Limb (tissue), 2 donors: Measurements from ENCODE around the gene ALOX12B.
"Not testable (repeated sequence)": the region's sequence is repeated elsewhere in the genome, so short reads cannot be mapped to it uniquely, and the experiment has no call there.

Experiments
- DNase-seq, 2 donors: peaks; one replicate each; pipeline ENCODE4 v3.0.0-alpha.2; 2016; ENCODE audit errors: extremely low spot score in 2 of 2

The ALOX12B gene

DNA sequence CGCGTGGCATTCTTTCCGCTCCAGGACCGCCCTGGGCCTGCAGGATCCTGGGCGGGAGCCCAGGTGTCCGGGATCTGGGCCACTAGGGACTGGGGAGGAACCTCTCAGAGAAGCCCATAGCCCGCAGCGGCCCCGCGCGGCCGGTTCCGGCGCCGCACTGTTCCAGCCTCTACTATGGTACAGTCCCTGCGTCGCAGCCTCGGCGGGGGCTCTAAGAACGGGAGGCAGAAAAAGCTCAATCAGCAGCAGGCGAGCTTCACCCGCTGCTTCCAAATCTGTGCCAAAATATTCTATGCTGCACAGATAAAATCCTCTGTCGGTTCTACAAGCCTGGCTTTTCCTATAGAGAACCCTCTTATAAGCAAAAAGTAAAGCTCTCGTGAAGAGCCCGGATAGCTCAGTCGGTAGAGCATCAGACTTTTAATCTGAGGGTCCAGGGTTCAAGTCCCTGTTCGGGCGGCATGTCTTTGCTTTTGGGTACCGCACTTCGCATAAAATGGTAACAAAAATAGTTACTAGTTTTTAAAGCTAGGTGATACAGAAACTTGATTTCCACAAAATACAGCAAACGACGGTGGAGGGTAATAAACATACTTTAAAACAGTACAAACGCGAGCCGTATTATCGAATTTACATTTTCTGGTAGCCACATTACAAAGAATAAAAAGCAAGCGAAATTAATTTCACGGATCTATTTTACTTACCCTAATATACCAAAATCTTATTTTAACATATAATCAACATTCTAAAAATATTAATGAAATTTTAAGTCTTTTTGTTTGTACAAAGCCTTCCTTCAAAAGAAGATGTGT is 31.5 kb upstream of the ALOX12B start:
- DNase-seq, result peak; percentile 90 to 92

DNA sequence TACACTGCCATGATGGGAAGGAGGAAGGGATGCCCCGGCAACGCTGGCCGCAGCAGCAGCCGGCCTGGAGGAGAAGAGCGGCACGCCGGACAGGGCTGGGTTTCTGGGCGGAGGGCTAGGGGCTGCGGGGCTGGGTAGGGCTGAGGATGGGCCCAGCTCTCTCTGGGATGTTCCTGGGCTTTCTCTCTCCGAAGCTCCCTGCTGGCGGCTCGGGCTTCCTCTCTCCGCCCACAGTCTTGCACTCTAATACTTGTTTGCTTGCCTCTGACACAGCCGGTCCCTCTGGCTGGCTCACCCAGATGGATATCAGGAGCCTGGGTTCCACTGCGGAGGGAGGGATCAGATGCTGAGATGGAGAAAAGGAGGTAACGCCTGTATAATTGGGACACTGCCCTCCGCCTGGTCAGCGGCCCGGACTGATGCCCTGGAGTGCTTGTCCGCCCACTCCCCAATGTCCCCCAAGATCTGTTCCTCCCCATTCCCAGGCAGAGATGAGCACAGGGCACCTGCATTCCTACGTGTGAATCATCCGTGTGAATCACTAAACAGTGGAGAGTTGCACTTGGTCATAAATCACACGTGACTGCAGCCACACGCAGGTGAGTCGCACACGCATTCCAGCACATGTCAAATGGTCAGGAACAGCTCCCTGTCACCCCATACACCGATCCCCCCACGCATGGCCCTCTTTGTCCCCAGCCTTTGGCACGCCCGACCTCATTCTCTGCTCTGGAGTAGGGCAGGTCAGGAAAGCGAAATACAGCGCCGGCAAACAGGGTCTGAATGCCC is 30.7 kb upstream of the ALOX12B start, which contains the start of gene ALOXE3:
Gene ALOXE3 (minus strand): TSS at position 535 of the 789 bp plus-strand sequence. CDS start 524 bp downstream, at position 11.
- DNase-seq, result peak in 1 of 2 donors; percentile 53

DNA sequence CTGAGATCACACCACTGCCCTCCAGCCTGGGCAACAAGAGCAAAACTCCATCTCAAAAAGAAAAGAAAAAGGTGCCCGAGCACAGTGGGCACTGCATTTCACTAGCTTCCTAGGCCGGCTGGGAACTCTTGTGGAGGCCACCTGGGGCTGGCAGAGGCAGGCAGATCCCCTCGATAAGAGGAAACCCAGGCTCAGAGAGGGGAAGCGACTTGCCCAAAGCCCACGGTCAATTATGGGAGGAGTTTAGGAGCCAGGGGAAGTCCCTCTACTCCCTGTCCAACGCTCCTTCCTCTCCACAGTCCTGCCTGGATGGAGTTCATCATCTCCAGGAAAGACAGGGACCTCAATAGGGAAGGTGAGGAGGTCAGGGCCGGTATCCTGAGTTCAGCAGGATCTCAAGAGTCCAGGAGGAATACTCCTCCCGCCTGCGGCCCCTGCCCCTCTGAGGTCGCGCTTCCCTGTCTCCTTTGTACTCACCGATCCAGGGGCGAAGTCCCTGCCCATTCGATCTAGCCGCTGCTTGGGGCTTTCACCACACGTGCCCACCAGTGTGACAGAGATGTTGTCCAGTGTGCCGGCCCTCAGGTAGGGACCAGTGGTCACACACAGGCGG is 30.0 kb upstream of the ALOX12B start:
- peak in 1 of 2 donors; percentile 34 for DNase-seq

DNA sequence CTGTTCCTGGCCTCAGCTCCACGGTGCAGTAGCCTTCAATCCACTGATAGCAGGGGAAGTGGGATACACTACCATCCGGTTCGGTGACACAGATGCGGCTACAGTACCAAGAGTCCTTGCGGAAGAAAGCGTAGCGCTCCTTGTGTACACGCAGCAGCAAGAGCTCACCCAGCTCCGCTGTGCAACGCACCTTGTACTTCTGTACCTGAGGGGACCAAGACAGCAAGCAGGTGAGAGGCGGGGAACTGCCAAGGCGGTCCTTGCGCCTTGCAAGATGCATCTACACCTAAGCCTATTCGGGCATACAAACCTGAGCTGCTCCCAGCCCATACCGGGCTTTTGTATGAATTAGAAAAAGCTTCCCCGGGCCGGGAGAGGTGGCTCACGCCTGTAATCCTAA is 29.3 kb upstream of the ALOX12B start:
- no peak for DNase-seq

GRCh38 chr17:8110907-8111306 is 23.4 kb upstream of the ALOX12B start:
- DNase-seq, result no peak

DNA sequence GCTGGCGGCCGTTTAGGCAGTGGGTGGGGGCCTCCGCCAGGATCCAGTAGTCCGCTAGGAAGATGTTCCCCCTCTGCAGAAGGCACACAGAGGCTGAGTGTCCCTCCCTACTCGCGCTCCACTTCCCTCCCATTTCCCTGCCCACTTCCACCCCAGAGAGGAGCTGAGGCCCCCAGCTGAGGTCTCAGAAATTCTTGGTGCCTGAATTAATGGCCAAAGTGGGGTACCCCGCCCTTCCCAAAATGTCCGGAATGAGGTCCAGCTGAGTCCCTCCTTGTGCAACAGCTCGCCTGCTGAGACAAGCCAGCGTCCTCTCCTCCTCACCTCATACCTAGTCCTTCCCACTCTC is 22.9 kb upstream of the ALOX12B start:
- DNase-seq, result no peak

- DNase-seq, result peak in 1 of 2 donors; percentile 70
Measured at GRCh38 chr17:8109661-8110455, 22.3 kb upstream of the ALOX12B start.

DNA sequence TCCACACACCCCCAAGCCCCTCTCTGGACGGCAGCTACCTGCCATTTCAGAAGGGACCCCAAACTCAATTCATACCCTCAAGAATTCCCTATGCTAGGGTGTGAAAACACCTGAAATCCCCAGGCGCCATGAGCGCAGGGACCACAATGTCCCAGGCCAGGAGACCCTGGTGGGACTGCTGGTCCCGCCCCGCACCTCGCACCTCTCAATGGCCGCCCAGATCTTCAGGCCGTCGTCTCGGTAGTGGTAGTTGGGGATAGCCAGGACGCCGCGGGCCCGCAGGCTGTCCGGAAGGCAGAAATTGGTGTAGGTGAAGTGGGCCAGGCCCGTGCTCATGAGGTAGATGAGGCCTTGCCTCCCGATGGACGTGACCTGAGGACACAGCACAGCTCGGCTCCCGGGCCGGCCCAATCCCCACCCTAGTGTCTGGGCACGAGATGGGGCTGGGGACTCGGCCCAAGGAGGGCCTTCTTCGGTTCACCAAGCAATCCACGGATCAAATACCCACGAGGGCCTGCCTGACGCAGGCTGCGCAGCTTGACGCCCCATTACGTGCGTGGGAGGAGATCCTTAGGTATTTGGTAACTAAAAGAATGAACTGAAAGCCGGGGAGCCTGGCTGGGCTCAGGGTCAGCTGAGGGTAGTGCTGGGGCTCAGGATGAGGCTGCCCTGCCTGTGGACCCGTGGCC is 21.6 kb upstream of the ALOX12B start:
- DNase-seq, result no peak

DNA sequence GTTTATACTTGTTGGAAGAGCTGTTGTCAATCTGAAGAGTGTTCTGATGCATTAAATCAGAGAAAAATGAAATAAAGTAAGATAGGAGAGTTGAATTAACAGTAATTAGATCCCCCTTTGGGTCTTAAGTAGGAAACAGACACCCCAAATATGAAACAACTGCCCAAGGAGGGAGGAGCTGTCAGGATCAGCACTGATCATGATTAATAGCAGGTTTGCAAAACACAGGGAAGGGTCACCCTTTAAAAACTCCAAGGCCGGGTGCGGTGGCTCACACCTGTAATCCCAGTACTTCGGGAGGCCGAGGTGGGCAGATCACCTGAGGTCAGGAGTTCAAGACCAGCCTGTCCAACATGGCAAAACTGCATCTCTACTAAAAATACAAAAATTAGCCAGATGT is 19.5 kb upstream of the ALOX12B start:
- not testable (repeated sequence) for DNase-seq

DNA sequence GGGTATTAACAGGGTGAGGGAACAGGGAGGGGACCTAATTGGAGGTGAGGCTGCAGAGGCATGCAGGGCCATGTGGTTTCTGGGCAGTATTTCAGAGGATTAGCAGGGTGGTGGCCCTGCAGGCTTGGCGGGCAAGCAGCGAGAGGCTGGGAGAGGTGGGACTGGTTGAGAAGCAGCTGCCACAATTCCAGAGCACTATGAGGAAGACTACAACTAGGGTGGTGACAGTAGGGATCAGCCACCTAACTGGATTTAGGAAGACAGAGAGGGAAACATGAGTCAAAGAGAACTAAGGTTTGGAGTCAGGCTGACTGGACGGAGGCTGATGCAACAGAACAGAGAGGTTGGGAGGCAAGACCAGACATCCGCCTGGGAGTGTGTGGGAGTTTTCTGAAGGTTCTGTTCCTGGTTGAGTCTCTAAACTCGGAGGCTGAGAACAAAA is 18.5 kb upstream of the ALOX12B start:
- no peak for DNase-seq

- DNase-seq, result no peak
Measured at GRCh38 chr17:8104911-8105310, 17.4 kb upstream of the ALOX12B start.

DNA sequence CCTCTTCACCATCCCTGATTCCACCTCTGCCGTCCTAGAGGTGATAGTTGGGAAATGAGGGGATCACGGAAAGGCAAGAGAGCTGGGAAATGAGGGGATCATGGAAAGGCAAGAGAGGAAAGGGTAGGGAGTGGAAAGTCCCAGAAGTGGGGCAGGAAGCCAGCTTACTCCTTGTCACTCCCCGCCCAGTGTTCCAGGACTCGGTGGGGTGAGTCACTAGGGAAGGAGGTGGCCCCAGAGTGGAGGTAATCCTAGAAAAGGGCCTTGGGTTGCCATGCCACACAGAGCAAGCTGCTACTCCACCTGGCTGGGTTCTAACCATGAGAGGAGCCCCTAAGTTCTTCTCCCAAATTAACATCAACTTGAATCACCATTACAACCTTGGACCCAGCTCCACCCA is 16.0 kb upstream of the ALOX12B start:
- no peak for DNase-seq

DNA sequence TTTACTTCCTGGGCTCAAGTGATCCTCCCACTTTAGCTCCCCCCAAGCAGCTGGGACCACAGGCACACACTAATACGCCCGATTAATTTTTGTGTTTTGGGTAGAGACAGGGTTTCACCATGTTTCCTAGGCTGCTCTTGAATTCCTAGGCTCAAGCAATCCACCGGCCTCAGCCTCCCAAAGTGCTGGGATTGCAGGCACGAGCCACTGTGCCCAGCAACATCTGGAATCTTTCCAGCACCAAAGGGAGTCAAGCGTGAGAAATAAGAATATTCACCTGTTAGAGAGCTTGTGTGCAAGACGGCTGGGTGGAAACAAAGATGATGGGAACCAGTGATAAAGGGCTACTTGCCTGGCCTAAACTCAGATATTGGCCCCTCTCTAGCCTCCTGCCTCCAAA is 14.2 kb upstream of the ALOX12B start:
- no peak for DNase-seq

DNA sequence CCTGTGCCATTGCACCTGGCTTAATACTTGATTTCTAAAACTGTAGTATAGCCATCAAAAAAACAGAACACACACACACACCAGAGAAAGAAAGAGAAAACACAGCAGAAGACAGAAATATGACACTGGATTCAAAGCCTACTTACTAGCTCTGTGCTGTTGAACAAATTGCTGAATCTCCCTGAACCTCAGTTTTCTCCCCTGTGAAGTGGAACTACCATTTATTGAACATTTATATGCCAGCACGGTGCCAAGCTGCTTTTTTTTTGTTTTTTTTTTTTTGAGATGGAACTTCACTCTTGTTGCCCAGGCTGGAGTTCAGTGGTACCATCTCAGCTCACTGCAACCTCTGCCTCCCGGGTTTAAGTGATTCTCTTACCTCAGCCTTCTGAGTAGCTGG is 13.2 kb upstream of the ALOX12B start:
- DNase-seq, result no peak

GRCh38 chr17:8100111-8100510 is 12.6 kb upstream of the ALOX12B start:
- DNase-seq, result no peak

DNA sequence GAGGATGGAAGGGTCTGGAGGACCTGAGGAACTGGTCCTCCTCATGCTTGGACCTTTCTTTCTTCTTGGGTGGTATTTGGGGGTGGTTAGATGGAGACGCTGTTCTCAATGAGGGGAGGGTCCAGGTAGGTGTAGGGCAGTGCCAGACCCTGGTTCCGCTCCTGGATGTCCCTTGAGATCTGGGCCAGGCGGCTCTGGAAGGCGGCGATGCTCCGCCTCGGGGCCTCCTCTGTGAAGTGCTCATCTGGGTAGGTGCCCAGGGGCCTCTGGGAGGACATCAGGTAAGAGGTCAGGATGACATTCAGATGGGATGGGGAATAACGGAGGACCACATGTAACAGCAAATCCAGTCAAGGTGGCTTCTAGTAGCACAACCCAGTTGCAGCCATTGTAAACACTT is 9.0 kb upstream of the ALOX12B start:
- no peak for DNase-seq

DNA sequence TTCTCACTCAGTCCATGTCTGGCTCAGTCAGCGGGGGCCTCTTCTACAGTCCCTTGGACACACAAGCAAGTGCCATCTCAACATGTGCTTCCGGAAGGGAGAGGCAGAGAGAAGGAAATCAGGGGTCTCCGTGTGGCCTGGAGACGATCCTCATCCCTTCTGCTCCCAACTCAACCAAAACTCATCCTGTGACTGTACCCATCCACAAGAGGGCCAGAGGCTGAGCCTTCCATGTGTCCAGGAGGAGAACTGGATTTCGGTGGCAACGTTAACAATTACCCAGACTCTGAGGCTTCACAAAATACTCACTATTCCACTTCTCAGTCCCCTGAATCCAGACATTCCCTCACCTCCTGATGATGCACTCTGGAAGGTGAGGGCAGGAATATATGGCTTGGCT is 7.8 kb upstream of the ALOX12B start:
- DNase-seq, result no peak

GRCh38 chr17:8091033-8091687 is 3.6 kb upstream of the ALOX12B start:
- DNase-seq, result no peak

- no peak for DNase-seq
Measured at GRCh38 chr17:8089728-8090127, 2.2 kb upstream of the ALOX12B start.

DNA sequence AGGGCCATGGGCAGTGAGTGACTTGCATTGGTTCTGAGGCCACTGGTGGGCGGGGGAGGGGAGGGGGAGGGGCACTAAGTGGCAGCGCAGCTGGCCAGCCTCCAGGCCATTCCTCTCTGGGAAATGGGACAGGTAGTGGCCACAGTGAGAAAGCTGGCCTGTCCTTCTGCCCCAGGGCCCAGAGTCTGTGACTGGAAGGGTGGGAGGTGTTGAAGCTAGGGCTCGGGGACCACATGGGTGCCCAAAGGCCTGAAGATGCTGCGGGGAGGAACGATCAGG is 375 bp upstream of the ALOX12B start:
- DNase-seq, result no peak

GRCh38 chr17:8084250-8084649 is 3.3 kb downstream of the ALOX12B start:
- DNase-seq, result no peak
